NCI-H510A treated with DMSO at 0.1 percent for 48 hours (cell line): ENCODE results near the gene ME3.
A peak's percentile ranks its signal among the peaks of the same experiment; 100 is the strongest.

Source experiments
- DNase-seq: peaks from one replicate; lab custom pipeline; 2025; lab: John Stamatoyannopoulos, UW

ME3 gene

DNA sequence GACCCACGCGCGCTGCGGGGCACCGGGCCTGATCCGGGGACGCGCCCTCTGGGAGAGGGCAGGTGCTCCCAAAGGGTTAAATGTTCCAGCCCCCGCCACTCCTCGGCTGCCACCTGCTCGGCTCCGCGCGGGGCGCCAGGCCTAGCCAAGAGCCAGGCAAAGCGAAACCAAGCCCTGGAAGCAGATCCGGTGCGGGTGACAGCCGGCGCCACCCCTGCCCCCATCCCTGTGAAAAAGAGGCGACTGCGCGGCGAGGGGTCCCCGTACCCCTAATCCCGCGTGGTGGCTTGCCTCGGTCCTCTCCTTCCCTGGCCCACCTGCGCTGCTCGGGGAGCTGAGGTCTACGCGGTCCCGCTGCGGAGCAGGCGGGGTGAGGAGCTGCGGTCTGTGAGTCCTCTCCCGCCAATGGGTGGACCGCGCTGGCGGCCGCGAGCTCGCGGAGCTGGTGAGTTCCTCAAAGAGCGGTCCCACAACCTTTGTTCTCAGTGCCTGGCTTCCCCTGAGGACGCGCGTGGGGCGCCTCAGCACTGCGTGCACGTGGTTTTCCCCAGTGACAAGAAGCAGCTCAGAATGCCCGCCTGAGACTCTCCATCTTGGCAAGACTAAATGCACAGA lies at the start of gene ME3:
Gene ME3 (minus strand): TSS at position 610 of the 615 bp plus-strand sequence.
- peak; percentile 58 for DNase-seq

DNA sequence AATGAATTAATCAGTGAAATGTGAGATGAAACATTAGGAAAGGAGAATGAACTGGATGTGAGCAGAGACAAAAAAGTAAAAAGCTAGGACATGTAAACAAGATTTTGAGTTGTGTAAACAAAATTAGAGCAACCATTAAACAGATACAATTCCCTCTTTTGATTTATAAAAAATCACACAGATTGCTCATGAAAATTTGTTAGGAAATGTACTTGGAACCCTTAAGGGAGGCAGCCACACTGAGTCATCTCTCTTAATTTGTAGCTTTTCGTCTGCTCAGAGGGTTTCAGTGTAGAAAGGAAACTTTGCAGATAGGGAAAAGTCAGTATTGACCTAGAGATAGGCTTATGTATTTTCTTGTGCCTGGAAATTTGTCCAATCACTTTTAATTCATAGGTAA lies 49.6 kb upstream of the ME3 start:
- no peak for DNase-seq

DNA sequence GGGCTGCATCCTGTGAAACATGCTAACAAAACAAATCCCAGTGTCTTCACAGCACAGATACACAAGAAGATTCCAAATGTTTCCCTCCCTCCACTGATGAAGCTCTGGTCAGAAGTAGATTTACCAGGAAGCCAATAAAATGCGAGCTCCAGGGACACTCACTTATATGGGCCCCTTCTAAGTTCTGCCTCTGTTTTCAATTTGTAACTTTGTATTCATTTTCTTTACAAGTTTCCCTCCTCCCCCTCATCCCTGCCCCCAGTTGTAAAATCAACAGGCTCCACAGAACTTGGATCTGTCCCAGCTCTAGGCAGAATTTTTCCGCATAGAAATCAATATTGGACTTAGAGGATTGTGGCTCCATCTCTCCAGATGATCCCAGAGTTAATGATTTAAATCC lies 48.1 kb upstream of the ME3 start:
- no peak for DNase-seq

DNA sequence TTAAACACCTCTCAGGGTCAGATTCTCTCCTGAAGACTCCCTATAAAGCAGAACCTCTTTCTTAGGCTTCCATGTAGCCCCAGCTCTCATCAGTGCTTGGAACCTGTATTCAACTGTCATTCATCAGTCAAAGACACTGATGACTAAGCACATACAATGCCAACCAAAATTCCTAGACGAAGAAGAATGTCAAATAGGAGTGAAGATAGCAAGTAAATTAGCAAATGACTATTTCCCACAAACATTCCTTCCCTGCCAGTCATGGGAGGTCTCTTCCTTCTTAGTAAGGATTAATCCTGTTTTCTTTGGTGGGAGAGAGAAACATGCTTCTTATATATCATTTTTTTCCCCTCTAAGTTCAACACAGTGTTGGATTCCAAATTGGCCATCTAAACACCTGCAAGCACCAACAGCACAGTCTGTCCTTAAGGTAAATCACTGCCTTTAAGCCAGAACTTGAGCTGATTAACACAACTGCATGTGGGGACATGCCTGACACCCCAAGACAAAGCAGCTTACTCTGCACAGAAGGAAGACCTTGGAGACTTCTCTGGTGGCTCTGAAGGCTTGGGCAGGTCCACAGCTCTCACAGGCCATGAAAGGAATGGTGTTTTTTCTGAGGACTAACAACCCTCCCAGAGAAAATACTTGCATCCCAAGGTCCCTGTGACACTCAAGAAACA lies 47.5 kb upstream of the ME3 start:
- DNase-seq = no peak

DNA sequence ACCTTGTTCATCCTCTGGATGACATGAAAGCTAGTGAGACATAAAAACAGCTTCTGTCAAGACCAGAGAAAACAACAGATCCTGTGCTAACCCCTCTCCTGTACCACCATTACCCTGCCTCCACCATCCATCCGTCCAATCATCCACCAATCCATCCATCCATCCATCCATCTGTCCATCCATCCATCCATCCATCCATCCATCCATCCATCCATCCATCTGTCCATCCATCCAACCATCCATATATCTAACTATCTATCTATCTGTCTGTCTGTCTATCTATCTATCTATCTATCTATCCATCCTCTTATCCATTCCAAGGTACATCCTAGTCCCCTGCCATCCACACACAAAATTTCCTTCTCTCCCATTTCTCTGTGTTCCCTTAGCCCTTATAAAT lies 46.6 kb upstream of the ME3 start:
- no peak for DNase-seq

DNA sequence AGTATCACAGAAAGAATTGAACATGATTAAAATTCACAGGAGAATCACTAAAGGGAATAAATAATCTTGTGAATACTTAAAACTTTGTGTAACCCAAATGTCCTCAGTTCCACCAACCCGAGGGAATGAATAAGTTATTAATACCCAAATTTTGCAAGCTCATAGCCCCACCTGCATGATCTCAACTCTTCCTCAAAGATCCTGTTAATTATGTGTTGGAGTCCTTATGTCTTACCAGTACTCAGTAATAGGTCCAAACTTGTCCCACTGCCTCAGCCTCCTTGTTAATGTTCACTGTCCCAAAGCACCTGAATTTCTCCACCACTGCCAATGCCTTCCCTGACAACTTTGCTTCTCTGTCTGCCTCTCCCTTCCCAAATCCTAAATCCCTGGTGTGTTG lies 46.1 kb upstream of the ME3 start:
- DNase-seq = no peak

DNA sequence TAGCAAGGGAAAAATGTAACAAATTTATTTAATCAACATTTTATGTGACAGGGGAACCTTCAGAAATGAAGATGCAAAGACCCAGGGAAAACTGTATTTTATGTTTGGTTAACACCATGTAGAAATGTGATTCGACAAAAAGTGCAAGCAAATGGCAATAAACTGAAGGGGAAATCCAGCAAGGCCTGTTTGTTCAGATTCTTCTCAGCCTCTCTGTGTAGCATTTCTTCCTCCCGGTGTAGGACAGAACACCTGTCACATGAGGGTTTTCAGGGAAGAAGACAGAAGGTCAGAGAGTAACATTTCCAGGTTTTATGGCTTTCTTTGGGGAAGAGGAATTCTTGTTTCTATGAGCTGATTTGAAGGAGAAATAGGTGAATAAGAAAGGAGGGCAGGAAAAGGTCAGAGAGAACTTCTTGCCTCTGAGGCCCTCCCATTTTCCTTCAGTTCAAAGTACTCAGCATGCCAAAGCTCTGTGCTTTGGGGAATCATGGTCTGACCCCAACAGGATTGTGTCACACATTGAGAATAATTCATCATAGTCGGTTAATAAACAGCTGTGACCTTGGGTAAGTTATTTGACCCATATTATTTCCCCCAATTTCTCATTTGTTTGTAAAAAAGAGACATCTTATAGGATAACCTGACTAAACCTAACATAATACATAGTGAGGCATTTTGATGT lies 45.5 kb upstream of the ME3 start:
- DNase-seq = no peak

DNA sequence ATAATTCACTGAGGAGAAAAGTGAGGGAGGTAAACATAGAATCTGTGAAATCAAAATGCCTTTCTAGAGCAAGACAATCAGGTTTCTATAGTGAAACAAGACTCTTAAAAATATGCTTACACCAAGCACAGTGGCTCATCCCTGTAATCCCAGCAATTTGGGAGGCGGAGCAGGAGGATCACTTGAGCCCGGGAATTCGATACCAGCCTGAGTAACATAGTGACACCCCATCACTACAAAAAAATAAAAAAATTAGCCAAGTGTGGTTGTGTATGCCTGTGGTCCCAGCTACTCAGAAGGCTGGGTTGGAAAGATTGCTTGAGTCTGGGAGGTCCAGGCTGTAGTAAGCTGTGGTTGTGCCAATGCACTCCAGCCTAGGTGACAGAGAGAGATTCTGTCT lies 43.2 kb upstream of the ME3 start:
- DNase-seq = no peak

DNA sequence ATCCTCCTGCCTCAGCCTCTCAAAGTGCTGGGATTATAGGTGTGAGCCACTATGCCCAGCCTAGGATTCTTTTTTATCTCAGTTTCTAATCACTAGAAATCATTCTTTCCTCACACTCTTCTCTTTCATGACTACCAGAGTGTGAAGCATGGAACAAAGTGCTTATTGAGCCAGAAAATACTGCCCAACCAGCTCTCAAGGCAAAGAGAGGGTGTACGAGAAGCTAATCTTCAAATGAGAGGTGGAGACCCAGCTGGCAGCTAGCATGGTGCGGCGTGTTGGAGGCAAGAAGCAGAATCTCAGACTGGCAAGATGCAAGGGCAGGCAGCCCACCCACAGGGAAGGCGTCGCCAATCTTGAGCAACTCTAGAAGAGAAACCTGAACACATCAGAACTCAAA lies 41.1 kb upstream of the ME3 start:
- no peak for DNase-seq

DNA sequence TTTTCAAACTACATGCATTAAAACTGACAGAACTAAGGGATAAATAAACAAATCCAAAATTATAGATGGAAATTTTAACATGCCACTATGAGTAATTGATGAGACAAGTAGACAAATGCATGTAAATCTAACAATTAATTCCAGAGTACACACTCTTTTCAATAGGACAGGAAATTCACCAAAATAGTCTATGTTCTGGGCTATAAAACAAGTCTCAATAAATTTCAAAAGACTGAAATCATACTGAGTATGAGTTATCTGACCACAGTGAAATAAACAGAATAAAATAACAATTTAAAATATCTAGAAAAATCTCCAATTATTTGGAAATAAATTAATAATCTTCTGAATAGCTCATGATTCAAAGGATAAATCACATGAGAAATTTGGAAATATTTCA lies 38.5 kb upstream of the ME3 start:
- no peak for DNase-seq

DNA sequence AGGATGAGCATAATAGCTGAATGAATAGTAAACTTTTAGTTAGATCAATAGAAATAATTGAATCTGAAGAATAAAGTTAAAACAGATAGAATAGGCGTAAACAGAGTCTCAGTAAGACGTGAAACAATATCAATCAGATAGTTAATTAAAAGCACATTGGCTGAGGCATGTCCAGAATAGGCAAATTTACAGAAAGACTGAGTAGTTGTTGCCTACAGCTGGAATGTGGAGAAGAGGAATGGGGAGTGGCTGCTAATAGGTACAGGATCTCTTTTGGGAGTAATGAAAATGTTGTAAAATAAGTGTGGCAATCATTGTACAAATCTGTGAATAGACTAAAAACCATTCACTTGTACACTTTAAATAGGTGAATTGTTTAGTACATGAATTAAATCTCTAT lies 36.3 kb upstream of the ME3 start:
- DNase-seq = no peak

DNA sequence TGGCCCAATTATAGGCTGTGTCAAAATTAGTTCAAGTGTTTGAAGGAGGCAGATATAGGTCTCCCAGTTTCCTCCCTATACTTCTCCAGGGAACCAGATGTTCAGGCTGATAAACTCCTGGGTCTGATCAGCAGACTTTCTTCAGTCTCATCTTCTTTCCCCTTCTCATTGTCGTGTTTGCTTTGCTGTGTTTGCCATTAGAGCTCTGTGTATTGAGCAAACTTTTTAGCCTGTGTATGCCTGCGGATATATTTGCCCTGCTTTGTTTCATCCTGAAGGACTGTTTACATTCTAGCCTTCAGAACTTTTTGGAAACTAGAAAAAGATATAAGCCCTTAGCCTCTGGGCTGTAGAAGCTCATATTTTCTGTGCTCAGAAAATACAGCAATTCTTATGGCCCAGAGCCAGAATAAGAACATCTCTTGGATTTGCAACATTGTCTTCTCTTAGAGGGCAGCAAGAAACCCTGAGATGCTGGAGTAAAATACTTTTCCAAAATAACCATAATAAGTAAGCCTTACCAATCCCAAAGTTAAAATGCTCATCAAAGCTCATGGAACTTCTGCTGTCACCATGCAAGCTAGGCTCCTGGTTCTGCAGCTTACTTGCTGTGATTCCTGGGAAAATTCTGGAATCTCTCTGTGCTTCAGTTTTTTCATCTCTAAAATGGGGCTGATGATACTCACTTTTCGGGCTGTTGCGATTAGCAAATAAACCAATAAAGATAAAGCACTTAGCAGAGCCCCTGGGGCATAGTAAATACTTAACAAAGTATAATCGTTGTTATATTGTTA lies 34.1 kb upstream of the ME3 start:
- peak; percentile 40 for DNase-seq

DNA sequence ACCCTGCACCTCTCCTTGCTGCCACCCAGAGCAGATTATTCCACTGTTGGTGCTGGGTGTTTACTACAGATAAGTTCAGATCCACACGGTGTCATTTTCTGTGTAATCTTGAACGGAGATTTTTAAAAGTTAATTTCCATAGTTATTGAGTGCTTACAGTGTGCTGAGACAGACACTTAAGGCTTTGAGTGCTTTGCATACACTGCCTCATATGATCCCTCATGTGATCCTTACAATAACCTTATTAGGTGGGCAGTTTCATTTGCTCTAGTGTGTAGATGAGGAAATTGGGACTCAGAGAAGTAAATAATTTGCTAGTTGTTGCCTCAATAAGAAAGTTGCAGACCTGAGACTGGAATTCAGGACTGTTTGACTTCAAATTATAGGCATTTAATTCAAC lies 32.3 kb upstream of the ME3 start:
- DNase-seq = peak; percentile 17

DNA sequence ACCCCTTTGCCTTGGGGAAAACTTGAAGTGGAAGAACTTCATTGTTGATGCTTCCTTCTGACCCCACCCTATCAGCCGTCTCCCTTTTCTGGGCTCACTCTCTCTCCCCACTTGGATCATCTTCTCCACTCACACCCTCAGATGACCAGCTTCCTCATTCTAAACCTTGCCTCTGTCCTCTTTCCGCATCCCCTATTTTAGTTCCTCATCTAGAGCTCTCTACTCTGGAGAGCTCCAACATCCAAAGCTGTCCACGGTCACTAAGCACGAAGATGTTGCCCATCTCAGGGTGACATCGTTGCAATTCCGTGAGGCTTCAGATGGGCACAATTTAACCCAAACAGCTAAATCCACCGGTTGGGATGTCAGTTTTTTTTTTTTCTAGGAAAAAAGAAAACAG lies 31.6 kb upstream of the ME3 start:
- DNase-seq = no peak

DNA sequence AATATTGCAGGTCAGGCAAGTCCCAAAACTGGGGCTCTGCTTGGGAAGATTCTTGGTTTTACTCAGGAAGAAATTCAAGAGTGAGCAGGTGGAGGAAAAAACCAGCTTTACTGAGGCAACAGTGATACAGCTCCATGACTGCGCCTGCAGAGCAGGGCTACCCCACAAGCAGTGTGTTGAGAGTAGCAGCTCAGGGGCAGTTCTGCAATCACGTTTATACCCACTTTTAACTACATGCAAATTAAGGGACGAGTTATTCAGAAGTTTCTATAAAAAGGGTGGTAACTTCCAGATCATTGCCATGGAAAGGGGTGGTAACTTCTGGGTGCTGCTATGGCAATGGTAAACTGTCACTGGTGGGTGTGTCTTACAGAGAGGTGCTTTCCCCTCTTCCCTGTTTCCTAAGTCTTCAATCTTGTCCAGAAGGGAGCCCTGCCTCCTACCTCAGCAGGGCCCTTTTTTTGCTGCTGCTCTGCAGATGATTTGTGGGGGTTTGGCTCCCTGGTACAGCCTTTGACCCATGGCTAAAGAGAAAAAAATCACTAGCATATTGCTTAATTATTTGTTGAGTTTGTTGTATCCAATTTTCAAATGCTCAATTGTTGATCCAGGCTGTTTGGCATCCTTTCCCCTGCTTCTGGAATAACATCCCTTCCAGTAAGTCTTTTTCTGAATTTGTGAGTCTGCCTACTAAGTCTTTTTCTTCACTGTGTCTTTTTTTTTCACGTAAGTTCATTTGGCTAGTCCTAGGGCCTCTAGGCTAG lies 30.0 kb upstream of the ME3 start:
- DNase-seq = no peak

DNA sequence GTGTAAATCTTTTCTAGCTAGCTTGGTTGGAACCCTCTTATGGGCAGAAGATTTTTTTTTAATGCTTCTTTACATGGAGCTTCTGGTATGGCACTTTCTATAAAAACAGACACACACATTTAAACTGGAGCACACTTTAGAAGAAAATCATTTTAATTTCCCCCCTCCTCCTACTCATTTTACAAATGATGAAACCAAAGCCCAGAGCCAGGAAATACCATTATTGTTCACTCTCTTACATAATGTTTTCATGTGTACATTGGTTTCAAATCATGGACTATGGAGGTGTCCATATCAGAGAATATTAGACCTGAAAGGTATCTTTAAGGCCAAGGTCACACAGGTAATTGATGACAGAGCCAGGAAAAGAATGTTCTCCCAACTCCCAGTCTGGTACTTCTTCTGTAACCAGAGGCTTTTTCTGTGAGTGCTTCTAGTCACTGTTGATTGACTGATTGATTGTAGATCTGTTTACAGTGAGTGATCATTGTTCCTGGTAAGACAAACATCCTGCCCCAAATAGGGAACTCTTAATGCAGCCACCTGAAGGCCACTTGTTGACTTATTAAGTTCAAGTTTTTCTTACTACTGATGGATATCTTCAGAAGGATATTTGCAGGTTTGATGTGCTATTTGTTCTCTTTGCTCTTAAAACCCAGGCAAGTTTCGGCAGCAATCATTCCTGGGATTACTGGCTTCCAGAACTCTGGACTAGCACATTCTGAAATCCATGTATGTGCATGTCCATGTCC lies 26.8 kb upstream of the ME3 start:
- no peak for DNase-seq

DNA sequence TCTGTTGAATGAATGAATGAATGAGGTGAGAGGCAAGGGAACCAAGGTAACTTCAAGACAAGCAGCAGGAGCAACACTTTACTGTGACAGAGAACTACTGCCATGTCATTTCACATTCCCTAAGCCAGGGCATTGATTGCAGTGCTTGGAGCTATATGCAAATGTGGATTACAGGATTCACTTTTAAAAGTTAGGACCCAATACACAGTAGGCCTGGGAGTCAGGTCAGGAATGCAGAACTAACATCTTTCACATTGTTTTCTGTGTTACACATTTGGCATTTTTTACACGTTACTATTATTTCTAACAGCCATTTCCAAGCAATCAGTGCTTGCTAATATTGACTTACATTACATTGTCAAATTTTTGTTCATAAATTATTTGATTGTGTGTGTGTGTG lies 26.2 kb upstream of the ME3 start:
- no peak for DNase-seq

DNA sequence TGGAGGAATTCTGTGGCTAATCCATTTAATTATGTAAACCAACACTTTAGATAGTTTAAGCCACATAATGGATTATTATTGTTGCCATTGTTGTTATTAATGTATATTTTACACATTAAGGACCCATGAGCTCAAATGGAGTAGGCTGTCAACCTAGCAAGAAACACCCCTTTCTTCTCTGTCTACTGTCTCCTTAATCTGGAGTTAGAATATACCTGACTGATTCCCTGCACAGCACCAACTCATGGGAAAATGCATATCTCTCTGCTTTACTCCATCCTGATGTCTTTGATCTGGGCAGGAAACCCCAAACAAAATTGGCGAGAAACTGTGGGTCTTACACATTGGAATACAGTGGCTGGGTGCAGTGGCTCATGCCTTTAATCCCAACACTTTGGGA lies 24.0 kb upstream of the ME3 start:
- no peak for DNase-seq

DNA sequence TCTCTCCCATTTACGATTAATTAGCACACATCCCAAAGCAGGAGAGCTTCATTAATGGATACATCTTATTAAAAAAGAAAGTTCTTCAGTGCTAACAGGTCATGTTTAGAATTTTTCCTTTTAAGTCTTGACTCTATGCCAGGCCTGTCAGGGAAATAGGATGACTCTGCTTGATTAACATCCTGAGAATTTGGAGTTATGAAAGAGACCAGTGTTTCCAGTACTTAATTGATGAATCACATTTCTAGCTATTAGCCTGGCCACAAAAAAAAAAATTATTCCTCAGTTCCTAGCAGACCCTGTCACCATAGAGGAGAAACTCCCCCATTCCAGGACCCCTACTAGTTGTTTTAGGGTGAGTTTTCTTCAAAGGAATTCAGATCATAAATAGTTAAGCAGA lies 23.6 kb upstream of the ME3 start:
- no peak for DNase-seq

DNA sequence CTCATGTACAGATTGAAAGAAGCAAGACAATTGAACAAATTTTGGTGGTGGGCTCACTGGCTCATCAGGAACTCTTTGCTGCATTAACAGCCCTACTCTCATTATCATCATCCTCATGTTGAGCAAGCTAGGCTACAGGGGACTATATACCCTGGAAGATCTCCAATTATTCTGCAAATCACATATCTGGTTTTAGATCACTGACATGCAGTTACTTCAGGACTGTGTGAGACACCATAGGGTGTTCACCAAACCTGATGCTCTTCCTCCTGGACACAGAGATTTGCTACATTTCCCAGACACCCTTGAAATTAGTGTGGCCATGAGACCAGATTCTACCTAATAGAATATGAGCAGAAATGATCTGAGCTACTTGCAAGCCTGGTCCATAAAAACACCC lies 23.0 kb upstream of the ME3 start:
- no peak for DNase-seq

DNA sequence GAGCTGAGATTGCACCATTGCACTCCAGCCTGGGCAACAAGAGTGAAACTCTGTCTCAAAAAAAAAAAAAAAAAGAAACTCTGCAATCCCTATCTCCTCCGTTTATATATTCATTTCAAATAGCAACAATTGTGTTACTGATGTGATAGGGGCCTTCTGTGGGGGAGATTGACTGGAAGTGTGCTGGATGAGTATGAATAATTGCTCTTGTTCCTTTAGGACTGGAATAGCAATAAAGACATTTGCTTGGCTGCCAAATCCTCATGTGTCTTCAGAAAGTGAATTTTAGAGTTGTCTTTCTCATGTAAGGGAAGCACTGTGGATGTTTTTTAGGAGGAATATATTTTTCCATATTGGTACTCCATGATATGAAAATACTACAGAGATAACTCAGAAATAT lies 21.1 kb upstream of the ME3 start:
- DNase-seq = no peak
